ENCODE measurements around the gene OR4M2.
"Not testable (repeated sequence)": the region's sequence is repeated elsewhere in the genome, so short reads cannot be mapped to it uniquely, and the experiment has no call there.

The OR4M2 gene, protein sequence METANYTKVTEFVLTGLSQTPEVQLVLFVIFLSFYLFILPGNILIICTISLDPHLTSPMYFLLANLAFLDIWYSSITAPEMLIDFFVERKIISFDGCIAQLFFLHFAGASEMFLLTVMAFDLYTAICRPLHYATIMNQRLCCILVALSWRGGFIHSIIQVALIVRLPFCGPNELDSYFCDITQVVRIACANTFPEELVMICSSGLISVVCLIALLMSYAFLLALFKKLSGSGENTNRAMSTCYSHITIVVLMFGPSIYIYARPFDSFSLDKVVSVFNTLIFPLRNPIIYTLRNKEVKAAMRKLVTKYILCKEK

DNA sequence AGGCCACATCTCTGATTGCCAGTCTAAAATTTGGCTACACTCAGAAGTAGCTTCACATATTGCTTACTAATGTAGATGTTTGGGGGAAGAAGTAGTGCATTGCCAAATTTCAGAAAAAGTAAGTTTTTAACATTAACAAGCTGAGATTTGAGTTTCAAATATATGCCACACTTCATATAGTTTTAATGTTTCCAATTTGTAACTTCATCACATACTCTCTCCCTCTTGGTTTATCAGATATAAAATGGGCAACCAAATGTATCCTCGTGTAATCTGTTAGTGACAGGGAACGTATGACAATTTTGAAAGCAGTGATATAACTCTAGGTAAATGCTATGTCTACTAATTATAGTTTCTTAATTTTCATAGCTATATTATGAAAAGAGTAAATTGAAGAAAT lies at the start of gene OR4M2:
TSS of gene OR4M2 (plus strand) at position 301 of the 400 bp plus-strand sequence. CDS start at position 399, 98 bp downstream.
- not testable (repeated sequence) for H3K36me3 ChIP-seq; H3K9ac ChIP-seq; H3K4me3 ChIP-seq; H4K20me1 ChIP-seq; H3K27me3 ChIP-seq; H3K9me3 ChIP-seq (replicated peaks in 1 of 11); H3K4me2 ChIP-seq; H3K4me1 ChIP-seq; H3K27ac ChIP-seq

DNA sequence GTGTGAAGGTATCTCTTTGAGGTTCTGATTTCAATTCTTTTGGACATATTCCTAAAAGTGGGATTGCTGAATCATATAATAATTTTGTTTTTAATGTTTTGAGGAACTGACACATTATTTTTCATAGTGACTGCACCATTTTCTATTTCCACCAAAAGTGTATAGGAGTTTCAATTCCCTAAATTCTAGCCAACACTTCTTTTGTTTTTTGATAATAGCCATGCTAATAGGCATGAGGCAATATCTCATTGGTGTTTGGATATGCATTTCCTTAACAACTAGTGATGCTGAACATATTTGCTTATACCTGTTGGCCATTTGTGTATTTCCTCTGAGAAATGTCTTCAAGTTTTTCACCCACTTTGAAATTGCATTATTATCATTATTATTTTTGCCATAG lies 11.1 kb upstream of the OR4M2 start:
- not testable (repeated sequence) for H3K36me3 ChIP-seq; H3K4me3 ChIP-seq; H3K9me3 ChIP-seq (replicated peaks in 1 of 11); H3K4me2 ChIP-seq; H3K4me1 ChIP-seq; H4K20me1 ChIP-seq; H3K9ac ChIP-seq; H3K27ac ChIP-seq; H3K27me3 ChIP-seq

DNA sequence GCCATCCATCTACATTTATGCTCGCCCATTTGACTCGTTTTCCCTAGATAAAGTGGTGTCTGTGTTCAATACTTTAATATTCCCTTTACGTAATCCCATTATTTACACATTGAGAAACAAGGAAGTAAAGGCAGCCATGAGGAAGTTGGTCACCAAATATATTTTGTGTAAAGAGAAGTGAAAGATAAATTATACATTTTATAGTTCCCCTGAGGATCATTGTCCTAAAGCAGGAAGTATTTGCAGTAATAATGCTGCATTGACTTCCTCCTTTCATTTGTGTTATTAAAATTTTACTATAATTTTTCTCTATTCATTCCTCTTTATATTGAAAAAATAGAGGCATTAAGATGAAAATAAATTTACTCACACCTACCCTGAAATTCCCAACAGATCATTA lies 1.1 kb downstream of the OR4M2 start:
- not testable (repeated sequence) for H3K4me2 ChIP-seq; H3K4me1 ChIP-seq; H3K9me3 ChIP-seq (replicated peaks in 1 of 11); H3K27me3 ChIP-seq; H3K4me3 ChIP-seq; H3K36me3 ChIP-seq; H3K27ac ChIP-seq; H3K9ac ChIP-seq; H4K20me1 ChIP-seq

DNA sequence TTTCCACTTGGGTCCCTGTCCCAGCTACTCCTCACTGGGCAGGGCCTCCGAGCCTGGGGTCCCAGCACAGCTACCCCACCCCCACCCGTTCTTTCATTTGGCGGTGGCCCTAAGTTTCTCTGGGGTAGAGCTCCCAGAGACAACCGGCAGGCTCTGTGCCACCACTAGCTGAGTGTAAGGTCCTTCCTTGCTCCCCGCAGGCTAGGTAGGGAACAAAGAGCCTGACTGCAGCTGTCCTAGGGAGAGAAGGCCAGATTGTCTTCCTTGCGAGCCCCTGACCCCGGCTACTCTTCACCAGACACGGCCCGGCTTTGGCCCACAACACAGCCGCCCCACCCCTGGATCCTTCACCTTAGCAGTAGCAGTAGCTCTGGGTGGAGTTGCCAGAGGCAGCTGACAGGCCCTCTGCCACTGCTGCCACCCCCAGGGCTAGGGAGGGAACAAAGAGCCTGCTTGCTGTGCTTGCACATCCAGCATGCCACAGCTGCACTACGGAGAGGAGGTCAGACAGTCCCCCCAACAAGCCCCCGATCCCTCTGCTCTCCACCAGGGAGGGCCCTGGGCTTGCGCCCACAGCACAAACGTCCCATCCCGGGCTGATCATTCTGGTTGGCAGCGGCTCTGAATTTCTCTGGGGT lies 18.4 kb downstream of the OR4M2 start:
- not testable (repeated sequence) for H4K20me1 ChIP-seq; H3K9ac ChIP-seq; H3K27ac ChIP-seq; H3K4me3 ChIP-seq; H3K36me3 ChIP-seq; H3K4me1 ChIP-seq; H3K4me2 ChIP-seq; H3K27me3 ChIP-seq; H3K9me3 ChIP-seq (replicated peaks in 1 of 11)

DNA sequence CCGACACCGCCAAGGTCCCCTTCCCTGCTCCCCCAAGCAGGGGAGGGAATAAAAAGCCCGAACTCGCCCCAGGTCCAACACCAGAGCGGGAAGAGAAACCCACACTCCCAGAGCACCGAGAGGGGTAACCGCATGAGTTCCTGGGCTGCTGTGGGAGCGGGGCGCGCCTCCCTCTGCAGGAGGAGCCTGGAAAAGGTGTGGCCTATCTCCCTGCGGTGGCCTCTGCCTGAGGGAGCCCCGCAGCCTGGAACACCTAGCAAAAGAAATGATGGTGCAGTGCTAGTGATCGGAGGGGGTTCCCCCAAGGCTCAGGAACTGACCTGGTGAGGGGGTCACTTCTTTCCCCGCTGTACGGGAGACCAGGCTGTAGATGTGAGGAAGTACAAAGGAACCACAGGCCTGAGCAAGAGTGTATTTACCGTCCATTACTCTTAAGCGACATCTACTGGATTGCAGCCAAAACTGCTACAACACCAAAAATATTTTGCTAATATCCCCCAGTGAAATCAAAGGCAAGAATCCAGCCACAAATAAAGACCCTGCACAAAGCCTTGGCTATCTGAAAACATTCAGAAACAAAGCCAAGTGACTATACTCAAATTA lies 19.1 kb downstream of the OR4M2 start:
- H3K27me3 ChIP-seq; H3K9ac ChIP-seq; H3K4me3 ChIP-seq; H4K20me1 ChIP-seq; H3K36me3 ChIP-seq; H3K4me1 ChIP-seq; H3K9me3 ChIP-seq (replicated peaks in 1 of 11); H3K27ac ChIP-seq; H3K4me2 ChIP-seq: not testable (repeated sequence)

DNA sequence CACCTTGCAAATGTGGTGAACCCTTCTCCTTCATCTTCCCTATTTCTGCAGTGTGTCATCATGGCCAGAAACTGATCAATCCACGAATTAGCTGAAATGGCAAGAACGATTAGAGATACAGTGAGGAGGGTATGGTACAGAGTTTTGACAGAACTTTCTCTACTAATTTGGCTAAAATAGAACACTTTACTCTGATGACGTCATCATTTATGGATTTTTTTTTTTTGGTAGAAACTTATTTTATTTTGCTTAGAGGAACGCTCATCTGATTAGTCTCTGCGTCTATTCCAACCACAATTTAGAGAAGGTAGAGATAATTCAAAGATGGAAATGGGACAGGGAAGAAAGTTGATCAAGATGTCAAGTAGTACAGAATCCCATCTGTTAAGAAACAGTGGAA lies 41.7 kb downstream of the OR4M2 start:
- H3K27me3 ChIP-seq; H3K4me2 ChIP-seq; H3K4me1 ChIP-seq; H3K9ac ChIP-seq; H3K36me3 ChIP-seq; H3K4me3 ChIP-seq; H3K27ac ChIP-seq; H3K9me3 ChIP-seq (replicated peaks in 1 of 11); H4K20me1 ChIP-seq: not testable (repeated sequence)
